ENCODE measurements around the gene CHURC1.

The CHURC1 gene

DNA sequence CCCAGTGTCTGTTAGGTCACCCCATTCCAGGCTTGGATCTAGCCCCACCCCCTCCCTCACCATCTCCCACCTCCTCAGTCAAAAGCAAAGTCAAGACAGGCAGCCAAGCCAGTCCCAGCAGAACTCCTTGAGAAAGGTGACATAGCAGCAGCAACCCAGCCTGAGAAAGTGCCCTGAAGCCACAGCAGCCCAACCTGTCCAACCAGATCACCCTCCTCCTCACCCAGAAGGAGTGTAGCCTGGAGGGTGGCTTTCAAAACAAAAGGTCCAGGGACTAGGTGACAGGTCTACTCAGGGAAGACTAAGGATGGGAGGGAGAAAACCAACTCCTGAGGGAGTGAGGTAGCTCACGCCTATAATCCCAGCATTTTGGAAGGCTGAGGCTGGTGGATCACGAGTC is 52.7 kb downstream of the CHURC1 start:
- H3K27me3 ChIP-seq (ENCODE audit: control insufficient read depth, insufficient read depth, low read length) = no peaks in the 10 kb centered on the region
- peaks cover 6% of the 10 kb centered on the region for H3K36me3 ChIP-seq (ENCODE audit: control insufficient read depth, insufficient read depth, low read length)
- no peaks in the 10 kb centered on the region for H3K9me3 ChIP-seq (ENCODE audit: control insufficient read depth, insufficient read depth, low read length)
- peaks cover 17% of the 10 kb centered on the region for H3K4me1 ChIP-seq (ENCODE audit: control insufficient read depth, insufficient read depth, low read length)
- no peak overlapping the region for H3K9ac ChIP-seq (ENCODE audit: low read depth, low read length)
- H3K4me3 ChIP-seq (ENCODE audit: low read depth, low read length) = no peak overlapping the region

DNA sequence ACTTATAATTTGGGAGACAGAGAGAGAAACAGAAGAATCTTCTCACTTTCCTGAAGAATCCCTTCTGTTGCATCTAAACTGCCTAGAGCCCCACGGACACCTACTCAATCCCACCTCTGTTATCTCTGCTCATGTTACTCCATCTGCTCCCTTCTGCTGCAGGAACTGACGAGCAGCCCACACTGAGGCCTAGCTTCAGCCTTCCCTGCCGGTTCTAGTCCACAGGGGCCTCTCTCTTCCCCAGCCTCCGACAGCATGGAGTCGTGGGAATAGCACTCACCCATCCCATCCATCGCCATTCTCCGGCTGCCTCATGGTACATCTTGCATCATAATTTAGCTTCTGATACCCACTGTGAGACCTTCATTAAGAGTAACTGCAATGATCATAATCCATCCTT is 53.9 kb downstream of the CHURC1 start:
- H3K4me3 ChIP-seq (ENCODE audit: low read depth, low read length) = no peak overlapping the region
- H3K4me1 ChIP-seq (ENCODE audit: control insufficient read depth, insufficient read depth, low read length) = peaks cover 20% of the 10 kb centered on the region
- no peaks in the 10 kb centered on the region for H3K27me3 ChIP-seq (ENCODE audit: control insufficient read depth, insufficient read depth, low read length)
- peaks cover 3% of the 10 kb centered on the region for H3K36me3 ChIP-seq (ENCODE audit: control insufficient read depth, insufficient read depth, low read length)
- no peak overlapping the region for H3K9ac ChIP-seq (ENCODE audit: low read depth, low read length)
- H3K9me3 ChIP-seq (ENCODE audit: control insufficient read depth, insufficient read depth, low read length) = no peaks in the 10 kb centered on the region

DNA sequence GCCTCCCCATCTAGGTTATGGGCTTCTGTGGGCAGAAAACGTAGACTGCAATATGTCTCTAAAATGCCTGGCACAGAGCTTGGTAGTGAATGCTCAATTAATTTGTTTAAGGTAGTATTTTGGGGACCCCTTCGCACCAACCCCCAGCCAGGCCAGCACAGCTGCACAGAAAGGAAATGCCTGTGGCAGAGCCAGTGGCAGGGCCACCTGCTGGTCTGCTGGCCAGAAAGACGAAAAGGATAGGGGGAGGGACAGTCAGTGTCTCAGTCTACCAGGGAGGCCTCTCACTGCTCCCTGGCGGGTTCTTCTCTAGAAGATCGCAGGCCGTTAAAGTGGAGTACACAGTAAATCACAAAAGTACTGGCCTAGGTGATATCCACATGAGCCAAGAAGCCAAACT is 54.4 kb downstream of the CHURC1 start:
- no peak overlapping the region for H3K9ac ChIP-seq (ENCODE audit: low read depth, low read length)
- no peaks in the 10 kb centered on the region for H3K27me3 ChIP-seq (ENCODE audit: control insufficient read depth, insufficient read depth, low read length)
- no peak overlapping the region for H3K4me3 ChIP-seq (ENCODE audit: low read depth, low read length)
- H3K36me3 ChIP-seq (ENCODE audit: control insufficient read depth, insufficient read depth, low read length) = peaks cover 3% of the 10 kb centered on the region
- no peaks in the 10 kb centered on the region for H3K9me3 ChIP-seq (ENCODE audit: control insufficient read depth, insufficient read depth, low read length)
- H3K4me1 ChIP-seq (ENCODE audit: control insufficient read depth, insufficient read depth, low read length) = peaks cover 20% of the 10 kb centered on the region

DNA sequence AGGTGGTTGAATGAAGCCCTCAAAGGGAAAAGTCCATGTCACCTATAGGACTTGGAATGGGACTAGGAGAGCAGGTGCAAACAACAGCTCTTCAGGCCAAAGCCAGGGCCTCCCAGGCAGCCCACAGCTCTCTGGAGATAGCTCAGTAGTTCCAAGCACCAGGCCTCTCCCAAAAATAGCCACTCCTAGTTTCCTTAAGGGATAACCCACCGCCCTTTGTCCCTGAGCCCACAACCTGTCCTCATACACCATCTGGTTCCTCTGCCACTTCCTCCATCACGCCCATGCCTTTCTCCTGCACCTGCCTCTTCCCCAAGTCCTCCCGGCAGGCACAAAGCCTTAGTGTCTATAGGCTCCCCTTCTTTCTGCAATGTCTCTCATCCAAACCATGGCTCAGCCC is 55.8 kb downstream of the CHURC1 start:
- Histone ChIP-seq H3K9ac (ENCODE audit: low read depth, low read length) (no peak overlapping the region), H3K27me3 (ENCODE audit: control insufficient read depth, insufficient read depth, low read length) (no peaks in the 10 kb centered on the region), H3K36me3 (ENCODE audit: control insufficient read depth, insufficient read depth, low read length) (peaks cover 3% of the 10 kb centered on the region), H3K9me3 (ENCODE audit: control insufficient read depth, insufficient read depth, low read length) (no peaks in the 10 kb centered on the region), H3K4me1 (ENCODE audit: control insufficient read depth, insufficient read depth, low read length) (peaks cover 20% of the 10 kb centered on the region), H3K4me3 (ENCODE audit: low read depth, low read length) (no peak overlapping the region)

DNA sequence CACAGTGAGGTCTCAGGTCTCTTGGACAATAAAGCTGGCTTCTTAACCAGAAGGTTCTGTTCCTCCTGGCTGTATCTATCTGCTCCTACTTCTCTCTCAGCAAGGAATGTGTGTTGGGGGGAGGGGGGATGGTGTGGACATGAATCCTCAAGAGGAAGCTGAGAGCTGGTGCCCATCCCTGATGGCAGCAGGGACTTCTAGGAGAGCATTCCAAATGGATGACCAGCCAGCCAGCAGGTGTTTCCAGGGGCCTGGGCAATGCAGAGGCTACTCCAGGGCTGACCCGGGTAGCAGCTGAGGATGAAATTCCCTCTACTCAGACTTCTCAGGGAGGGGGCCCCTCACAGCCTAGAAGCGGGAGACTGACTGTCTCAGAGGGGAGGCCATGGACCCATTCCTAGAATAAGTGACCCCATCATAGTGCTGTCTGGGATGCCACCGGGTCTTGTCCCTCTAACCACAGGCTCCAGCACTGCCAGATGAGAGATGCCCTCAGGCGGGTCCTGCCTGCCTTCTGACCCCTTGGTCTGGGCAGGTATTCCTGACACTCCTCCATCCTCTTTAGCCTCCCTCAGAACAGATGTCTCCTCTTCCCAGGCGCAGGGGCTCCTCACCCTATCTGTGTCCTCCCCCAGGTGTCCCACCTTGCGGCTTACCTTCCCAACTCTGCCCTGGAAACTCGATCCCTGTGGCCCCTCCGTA is 56.7 kb downstream of the CHURC1 start:
- peak overlapping the region; percentile 74 for H3K4me3 ChIP-seq (ENCODE audit: low read depth, low read length)

DNA sequence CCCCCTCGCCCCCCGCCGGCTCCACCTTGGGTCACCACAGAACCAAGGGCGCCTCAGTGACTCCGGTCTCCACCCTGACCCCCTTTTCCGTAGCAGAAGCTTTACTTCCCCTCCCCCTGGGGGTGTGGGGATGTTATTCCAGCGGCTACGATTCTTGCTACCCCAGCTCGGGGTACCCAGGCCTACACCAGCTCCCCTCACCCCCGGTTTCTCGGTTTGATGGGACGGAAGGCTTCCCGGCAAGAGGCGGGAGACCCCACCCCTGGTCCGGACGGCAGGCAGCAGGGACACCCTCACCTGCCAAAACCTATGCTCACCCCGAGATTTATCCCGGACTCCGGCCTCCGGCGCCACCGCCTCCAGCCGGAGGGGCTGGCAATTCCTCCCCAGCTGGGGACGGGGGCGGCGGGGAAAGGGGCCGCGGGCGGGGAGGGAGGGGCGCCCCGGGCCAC is 57.3 kb downstream of the CHURC1 start:
- Histone ChIP-seq H3K9ac (ENCODE audit: low read depth, low read length) (no peak overlapping the region), H3K4me1 (ENCODE audit: control insufficient read depth, insufficient read depth, low read length) (peaks cover 20% of the 10 kb centered on the region), H3K27me3 (ENCODE audit: control insufficient read depth, insufficient read depth, low read length) (no peaks in the 10 kb centered on the region), H3K4me3 (ENCODE audit: low read depth, low read length) (peak overlapping the region; percentile 74), H3K9me3 (ENCODE audit: control insufficient read depth, insufficient read depth, low read length) (no peaks in the 10 kb centered on the region), H3K36me3 (ENCODE audit: control insufficient read depth, insufficient read depth, low read length) (no peaks in the 10 kb centered on the region)

More for the DNA sequence above, 56.7 kb downstream of the CHURC1 start:
- Histone ChIP-seq H3K4me1 (ENCODE audit: control insufficient read depth, insufficient read depth, low read length) (peaks cover 20% of the 10 kb centered on the region), H3K9ac (ENCODE audit: low read depth, low read length) (no peak overlapping the region), H3K9me3 (ENCODE audit: control insufficient read depth, insufficient read depth, low read length) (no peaks in the 10 kb centered on the region), H3K27me3 (ENCODE audit: control insufficient read depth, insufficient read depth, low read length) (no peaks in the 10 kb centered on the region), H3K36me3 (ENCODE audit: control insufficient read depth, insufficient read depth, low read length) (no peaks in the 10 kb centered on the region)

DNA sequence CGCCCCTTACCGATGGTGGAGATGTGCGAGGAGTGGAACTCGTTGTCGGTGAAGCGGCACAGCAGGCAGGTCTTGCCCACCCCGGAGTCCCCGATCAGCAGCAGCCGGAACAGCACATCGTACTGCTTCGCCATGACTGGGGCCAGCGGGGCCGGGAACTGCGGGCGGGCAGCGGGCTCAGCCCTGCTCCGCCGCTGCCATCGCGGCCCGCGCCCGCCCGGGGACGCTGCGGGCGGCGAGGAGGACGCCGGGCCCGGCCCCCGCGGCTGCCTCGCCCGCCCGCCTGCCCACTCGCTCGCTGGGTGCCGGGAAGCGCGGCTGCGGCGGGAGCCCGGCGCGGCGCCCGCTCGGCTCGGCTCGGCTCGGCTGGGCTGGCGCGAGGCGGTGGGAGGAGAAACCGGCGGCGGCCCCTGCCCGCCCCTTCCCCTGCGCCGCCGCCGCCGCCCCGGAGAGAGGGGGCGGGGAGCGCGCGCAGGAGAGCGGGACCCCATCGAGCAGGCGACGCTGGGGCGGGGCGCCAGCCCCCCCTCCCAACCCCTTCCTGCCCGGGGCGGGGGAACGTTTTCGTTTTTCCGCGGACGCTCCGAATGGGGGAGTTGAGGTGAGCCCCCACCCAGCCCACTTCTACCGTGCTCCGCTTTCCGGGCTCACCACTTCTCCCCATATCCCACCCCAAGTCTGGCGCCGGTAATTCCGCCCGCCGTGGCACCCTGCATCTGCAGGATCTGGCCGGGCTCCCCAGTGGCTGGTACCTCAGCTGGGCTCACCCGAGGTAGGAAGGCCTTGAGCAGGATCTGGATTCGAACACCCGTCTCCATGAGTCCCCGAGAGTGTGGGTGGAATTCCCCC is 57.9 kb downstream of the CHURC1 start, which contains the start of gene RAB15:
TSS of gene RAB15 (minus strand) at position 394 of the 849 bp plus-strand sequence. CDS start at position 134, 260 bp downstream.
- H3K4me3 ChIP-seq (ENCODE audit: low read depth, low read length) = peak within 1 kb of the TSS; percentile 74
- no peak within 1 kb of the TSS for H3K9ac ChIP-seq (ENCODE audit: low read depth, low read length)

DNA sequence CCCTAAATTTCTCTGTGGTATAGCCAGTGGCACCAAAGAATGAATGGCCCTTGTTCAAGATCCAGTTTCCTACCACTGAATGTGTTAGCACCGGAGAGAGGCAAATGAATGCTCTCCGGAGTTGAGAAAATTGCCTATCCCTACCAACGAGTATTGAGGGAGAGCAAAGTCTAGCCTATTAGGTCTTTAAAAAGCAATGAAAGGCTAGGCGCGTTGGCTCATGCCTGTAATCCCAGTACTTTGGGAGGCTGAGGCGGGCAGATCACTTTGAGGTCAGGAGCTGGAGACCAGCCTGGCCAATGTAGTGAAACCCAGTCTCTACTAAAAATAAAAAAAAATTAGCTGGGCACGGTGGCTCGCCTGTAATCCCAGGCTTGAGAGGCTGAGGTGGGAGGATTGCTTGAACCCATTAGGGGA is 58.8 kb downstream of the CHURC1 start:
- Histone ChIP-seq H3K27me3 (ENCODE audit: control insufficient read depth, insufficient read depth, low read length) (no peaks in the 10 kb centered on the region), H3K9me3 (ENCODE audit: control insufficient read depth, insufficient read depth, low read length) (no peaks in the 10 kb centered on the region), H3K4me1 (ENCODE audit: control insufficient read depth, insufficient read depth, low read length) (peaks cover 19% of the 10 kb centered on the region), H3K36me3 (ENCODE audit: control insufficient read depth, insufficient read depth, low read length) (no peaks in the 10 kb centered on the region), H3K9ac (ENCODE audit: low read depth, low read length) (no peak overlapping the region), H3K4me3 (ENCODE audit: low read depth, low read length) (peak overlapping the region; percentile 74)

More for the DNA sequence above, 57.9 kb downstream of the CHURC1 start, which contains the start of gene RAB15:
- H3K27me3 ChIP-seq (ENCODE audit: control insufficient read depth, insufficient read depth, low read length) = no peaks in the 10 kb centered on the region
- H3K36me3 ChIP-seq (ENCODE audit: control insufficient read depth, insufficient read depth, low read length) = no peaks in the 10 kb centered on the region
- no peaks in the 10 kb centered on the region for H3K9me3 ChIP-seq (ENCODE audit: control insufficient read depth, insufficient read depth, low read length)
- H3K4me1 ChIP-seq (ENCODE audit: control insufficient read depth, insufficient read depth, low read length) = peaks cover 20% of the 10 kb centered on the region

DNA sequence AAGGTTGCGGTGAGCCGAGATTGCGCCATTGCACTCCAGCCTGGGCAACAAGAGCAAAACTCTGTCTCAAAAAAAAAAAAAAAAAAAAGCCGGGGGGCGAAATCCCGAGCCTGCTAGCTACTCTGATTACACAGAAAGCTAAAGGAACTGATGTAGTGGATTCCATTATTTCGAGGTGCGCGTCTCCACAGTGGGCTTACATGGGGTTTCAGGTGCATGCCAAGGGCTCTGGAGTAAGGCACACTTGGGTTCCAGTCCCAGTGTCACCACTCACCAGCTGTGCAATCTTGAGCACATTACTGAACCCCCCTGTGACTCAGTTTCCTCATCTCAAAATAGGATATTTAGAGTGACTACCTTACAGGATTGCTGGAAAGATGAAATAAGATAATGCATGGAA is 59.6 kb downstream of the CHURC1 start:
- Histone ChIP-seq H3K4me3 (ENCODE audit: low read depth, low read length) (no peak overlapping the region), H3K36me3 (ENCODE audit: control insufficient read depth, insufficient read depth, low read length) (no peaks in the 10 kb centered on the region), H3K4me1 (ENCODE audit: control insufficient read depth, insufficient read depth, low read length) (peaks cover 17% of the 10 kb centered on the region), H3K27me3 (ENCODE audit: control insufficient read depth, insufficient read depth, low read length) (no peaks in the 10 kb centered on the region), H3K9ac (ENCODE audit: low read depth, low read length) (no peak overlapping the region), H3K9me3 (ENCODE audit: control insufficient read depth, insufficient read depth, low read length) (no peaks in the 10 kb centered on the region)

DNA sequence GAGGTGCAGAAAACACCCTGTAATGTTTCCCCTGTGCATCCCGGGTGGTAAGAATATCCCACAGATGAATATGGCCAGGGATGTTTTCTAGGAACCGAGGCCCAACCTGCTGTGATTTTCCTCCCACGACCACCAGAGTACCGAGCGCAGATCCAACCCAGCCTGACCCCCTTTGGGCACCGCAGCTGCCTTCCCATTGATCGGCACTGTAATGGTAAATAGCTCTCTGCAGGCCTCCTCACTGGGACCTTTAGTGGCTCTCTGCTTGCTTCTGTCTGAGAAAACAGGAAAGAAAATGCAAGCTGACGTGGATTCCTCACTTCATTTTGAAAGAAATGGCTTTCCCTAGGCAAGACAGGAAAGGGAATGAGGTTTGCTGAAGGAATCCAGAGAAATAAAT is 60.3 kb downstream of the CHURC1 start:
- Histone ChIP-seq H3K36me3 (ENCODE audit: control insufficient read depth, insufficient read depth, low read length) (no peaks in the 10 kb centered on the region), H3K9ac (ENCODE audit: low read depth, low read length) (no peak overlapping the region), H3K4me1 (ENCODE audit: control insufficient read depth, insufficient read depth, low read length) (peaks cover 16% of the 10 kb centered on the region), H3K27me3 (ENCODE audit: control insufficient read depth, insufficient read depth, low read length) (no peaks in the 10 kb centered on the region), H3K4me3 (ENCODE audit: low read depth, low read length) (peak overlapping the region; percentile 26), H3K9me3 (ENCODE audit: control insufficient read depth, insufficient read depth, low read length) (no peaks in the 10 kb centered on the region)

DNA sequence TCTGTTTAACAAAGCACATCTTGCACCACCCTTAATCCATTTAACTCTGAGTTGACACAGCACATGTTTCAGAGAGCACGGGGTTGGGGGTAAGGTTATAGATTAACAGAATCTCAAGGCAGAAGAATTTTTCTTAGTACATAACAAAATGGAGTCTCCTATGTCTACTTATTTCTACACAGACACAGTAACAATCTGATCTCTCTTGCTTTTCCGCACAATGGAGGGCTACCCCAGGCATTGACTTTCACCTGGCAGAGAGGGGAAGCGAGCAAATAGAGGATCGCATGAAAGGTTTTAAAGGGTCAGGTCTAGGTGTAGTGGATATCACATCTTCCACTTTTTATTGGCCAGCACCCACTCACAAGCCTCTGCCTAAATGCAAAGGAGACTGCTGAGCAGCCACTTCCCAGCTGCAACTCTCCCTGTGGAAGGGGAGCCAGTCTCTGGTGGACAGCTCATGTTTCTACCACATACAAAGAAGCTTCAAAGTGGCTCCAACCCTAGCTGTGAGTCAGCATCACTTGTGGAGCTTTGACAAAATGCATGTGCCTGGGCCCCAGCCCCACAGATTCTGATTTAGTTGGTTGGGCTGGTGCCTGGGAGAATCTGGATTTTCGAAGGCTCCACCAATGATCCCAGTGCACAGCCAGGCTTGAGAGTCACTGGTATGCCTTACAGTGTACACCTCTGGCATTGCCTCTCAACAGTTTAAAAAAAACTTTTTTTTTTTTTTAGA is 65.2 kb downstream of the CHURC1 start:
- Histone ChIP-seq H3K9me3 (ENCODE audit: control insufficient read depth, insufficient read depth, low read length) (no peaks in the 10 kb centered on the region), H3K27me3 (ENCODE audit: control insufficient read depth, insufficient read depth, low read length) (no peaks in the 10 kb centered on the region), H3K4me1 (ENCODE audit: control insufficient read depth, insufficient read depth, low read length) (peaks cover 6% of the 10 kb centered on the region), H3K36me3 (ENCODE audit: control insufficient read depth, insufficient read depth, low read length) (no peaks in the 10 kb centered on the region), H3K4me3 (ENCODE audit: low read depth, low read length) (no peak overlapping the region), H3K9ac (ENCODE audit: low read depth, low read length) (no peak overlapping the region)
